ENCODE measurements around the gene PHLDA3. TPM values are rescaled to one million over a fixed set of nuclear protein-coding genes. Genes with fewer than 3 reads are reported as not detected.

Gene PHLDA3
- total RNA-seq, 1 donor from 2014 or later = 50.6 TPM

GRCh38 chr1:201502511-201502857, 33.5 kb upstream of the PHLDA3 start:
- no peak for TF ChIP-seq CTCF (IDR thresholded peaks at IDR 0.05)
- Mint-ChIP-seq H3K9me3 (ENCODE audit: unreplicated experiment) (no peaks in the 10 kb centered on the region), H3K27ac (ENCODE audit: unreplicated experiment) (peak overlapping the region; percentile 91), H3K27me3 (ENCODE audit: unreplicated experiment) (no peaks in the 10 kb centered on the region), H3K4me3 (ENCODE audit: unreplicated experiment) (no peak overlapping the region), H3K36me3 (ENCODE audit: unreplicated experiment) (no peaks in the 10 kb centered on the region), H3K4me1 (ENCODE audit: unreplicated experiment) (peaks cover 54% of the 10 kb centered on the region)
- no peak for DNase-seq (ENCODE audit: extremely low spot score, unreplicated experiment)

DNA sequence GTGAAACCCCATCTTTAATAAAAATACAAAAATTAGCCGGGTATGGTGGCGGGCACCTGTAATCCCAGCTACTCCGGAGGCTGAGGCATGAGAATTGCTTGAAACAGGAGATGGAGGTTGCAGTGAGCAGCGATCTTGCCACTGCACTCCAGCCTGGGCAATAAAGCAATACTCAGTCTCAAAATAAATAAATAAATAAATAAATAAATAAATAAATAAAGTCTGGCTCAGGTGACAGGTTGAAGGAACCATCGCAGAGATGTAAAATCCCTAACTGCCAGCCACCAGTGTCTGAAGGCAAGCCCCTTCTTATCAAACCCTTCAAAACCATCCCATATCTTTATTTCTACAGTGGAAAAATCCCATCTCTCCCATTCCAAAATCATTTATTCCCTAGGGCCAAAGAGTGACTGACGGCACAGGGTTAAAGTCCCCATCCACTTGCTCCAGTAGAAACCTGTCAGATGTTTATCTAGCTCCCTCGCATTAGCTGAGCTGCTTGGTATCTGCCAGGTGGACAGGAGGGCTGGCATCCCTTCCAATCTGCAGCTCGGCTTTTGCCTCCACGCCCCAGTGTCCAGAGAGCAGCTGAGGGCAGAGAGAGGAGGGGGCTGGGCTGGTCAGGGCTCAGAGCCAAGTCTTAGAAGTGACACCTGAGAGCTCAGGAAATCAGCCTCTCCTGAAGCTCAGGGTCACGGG, 33.0 kb upstream of the PHLDA3 start:
- Mint-ChIP-seq H3K27me3 (ENCODE audit: unreplicated experiment) (no peaks in the 10 kb centered on the region), H3K4me1 (ENCODE audit: unreplicated experiment) (peaks cover 54% of the 10 kb centered on the region), H3K4me3 (ENCODE audit: unreplicated experiment) (no peak overlapping the region), H3K36me3 (ENCODE audit: unreplicated experiment) (no peaks in the 10 kb centered on the region), H3K27ac (ENCODE audit: unreplicated experiment) (peak overlapping the region; percentile 91), H3K9me3 (ENCODE audit: unreplicated experiment) (no peaks in the 10 kb centered on the region)
- no peak for DNase-seq (ENCODE audit: extremely low spot score, unreplicated experiment)
- no peak for TF ChIP-seq CTCF (IDR thresholded peaks at IDR 0.05)

DNA sequence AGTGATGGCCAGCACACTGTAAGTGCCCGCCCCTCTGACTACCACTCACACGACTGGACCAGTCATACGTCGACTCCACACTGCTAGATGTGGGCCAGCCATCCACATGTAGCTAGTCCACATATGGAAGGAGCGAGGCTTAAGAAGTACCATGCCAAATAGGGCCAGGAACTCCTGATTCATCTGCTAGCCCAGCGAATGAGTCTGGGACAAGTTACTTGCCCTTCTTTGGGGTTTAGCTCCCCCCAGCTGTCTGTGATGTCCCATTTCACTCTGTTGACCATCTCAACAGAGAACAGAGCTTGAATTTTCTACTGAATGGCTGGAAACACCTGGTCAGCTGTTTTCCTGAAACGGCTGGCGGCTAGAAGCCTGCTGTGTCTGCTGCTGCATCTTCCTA, 32.2 kb upstream of the PHLDA3 start:
- no peaks in the 10 kb centered on the region for H3K27me3 Mint-ChIP-seq (ENCODE audit: unreplicated experiment)
- H3K4me1 Mint-ChIP-seq (ENCODE audit: unreplicated experiment) = peaks cover 59% of the 10 kb centered on the region
- H3K36me3 Mint-ChIP-seq (ENCODE audit: unreplicated experiment) = no peaks in the 10 kb centered on the region
- H3K9me3 Mint-ChIP-seq (ENCODE audit: unreplicated experiment) = no peaks in the 10 kb centered on the region
- H3K4me3 Mint-ChIP-seq (ENCODE audit: unreplicated experiment) = no peak overlapping the region
- H3K27ac Mint-ChIP-seq (ENCODE audit: unreplicated experiment) = peak overlapping the region; percentile 90
- TF ChIP-seq CTCF (IDR thresholded peaks at IDR 0.05) = no peak
- DNase-seq (ENCODE audit: extremely low spot score, unreplicated experiment) = no peak

- Mint-ChIP-seq H3K4me3 (ENCODE audit: unreplicated experiment) (no peak overlapping the region), H3K27ac (ENCODE audit: unreplicated experiment) (peak overlapping the region; percentile 90), H3K27me3 (ENCODE audit: unreplicated experiment) (no peaks in the 10 kb centered on the region), H3K9me3 (ENCODE audit: unreplicated experiment) (no peaks in the 10 kb centered on the region), H3K4me1 (ENCODE audit: unreplicated experiment) (peaks cover 60% of the 10 kb centered on the region), H3K36me3 (ENCODE audit: unreplicated experiment) (no peaks in the 10 kb centered on the region)
- DNase-seq (ENCODE audit: extremely low spot score, unreplicated experiment) = no peak
- no peak for TF ChIP-seq CTCF (IDR thresholded peaks at IDR 0.05)
Observed at GRCh38 chr1:201500670-201501120, 31.7 kb upstream of the PHLDA3 start.

GRCh38 chr1:201499795-201500669, 31.0 kb upstream of the PHLDA3 start:
- H3K4me3 Mint-ChIP-seq (ENCODE audit: unreplicated experiment) = no peak overlapping the region

More at GRCh38 chr1:201499795-201500669, 31.0 kb upstream of the PHLDA3 start:
- TF ChIP-seq CTCF (IDR thresholded peaks at IDR 0.05) = no peak
- Mint-ChIP-seq H3K27ac (ENCODE audit: unreplicated experiment) (peak overlapping the region; percentile 90), H3K36me3 (ENCODE audit: unreplicated experiment) (no peaks in the 10 kb centered on the region), H3K4me1 (ENCODE audit: unreplicated experiment) (peaks cover 57% of the 10 kb centered on the region), H3K9me3 (ENCODE audit: unreplicated experiment) (no peaks in the 10 kb centered on the region), H3K27me3 (ENCODE audit: unreplicated experiment) (no peaks in the 10 kb centered on the region)
- no peak for DNase-seq (ENCODE audit: extremely low spot score, unreplicated experiment)
